ENCODE results near the gene TICAM1.
A peak's percentile ranks its signal among the peaks of the same experiment; 100 is the strongest.
"Not testable (repeated sequence)": the region's sequence is repeated elsewhere in the genome, so short reads cannot be mapped to it uniquely, and the experiment has no call there.

TICAM1 gene

DNA sequence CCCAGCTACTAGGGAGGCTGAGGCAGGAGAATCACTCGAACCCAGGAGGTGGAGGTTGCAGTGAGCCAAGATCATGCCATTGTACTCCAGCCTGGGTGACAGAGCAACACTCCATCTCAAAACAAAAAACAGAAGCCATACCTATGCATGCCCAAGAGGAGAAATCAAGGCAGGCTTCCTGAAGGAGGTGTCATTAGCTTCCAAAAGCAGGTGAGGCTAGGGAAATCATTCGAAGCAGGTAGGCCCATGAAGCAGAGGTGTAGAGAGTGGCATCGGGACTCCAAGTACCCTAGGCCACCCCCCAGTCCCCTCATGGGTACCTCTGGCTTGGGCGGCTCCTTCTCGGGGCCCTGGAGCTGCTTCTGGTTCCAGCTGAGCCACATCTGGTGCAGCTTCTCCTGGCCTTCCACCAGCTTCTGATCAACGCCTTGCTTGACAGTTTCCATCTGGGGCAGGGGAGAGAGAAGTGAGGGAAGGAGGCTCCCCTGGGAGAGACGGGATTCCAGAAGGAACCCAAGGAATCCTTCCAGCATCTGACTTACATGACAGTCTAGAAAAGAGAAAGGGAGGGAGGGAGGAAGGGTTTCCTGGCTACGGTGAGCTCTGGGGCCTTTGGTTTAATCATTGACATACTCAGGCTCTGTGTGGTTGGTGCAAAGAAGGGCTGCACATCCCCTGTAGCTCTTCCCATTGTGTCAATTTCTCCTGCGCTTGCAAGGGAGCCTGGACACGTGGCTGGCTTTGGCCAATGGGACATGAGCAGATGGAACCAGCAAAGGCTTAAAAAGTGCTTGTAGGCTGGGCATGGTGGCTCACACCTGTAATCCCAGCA lies 13.1 kb upstream of the TICAM1 start:
- DNase-seq (ENCODE audit: low read depth, low spot score): no peak

DNA sequence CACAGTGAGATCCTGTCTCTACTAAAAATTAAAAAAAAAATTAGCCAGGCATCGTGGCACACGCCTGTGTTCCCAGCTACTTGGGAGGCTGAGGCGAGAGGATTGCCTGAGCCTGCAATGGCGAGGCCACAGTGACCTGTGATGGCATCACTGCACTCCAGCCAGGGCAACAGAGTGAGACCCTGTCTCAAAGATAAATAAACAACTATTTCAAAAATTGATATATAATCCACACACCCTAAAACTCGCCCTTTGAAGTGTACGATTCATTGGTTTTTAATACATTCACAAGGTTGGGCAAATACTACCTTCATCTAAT lies 12.1 kb upstream of the TICAM1 start:
- DNase-seq (ENCODE audit: low read depth, low spot score): no peak

DNA sequence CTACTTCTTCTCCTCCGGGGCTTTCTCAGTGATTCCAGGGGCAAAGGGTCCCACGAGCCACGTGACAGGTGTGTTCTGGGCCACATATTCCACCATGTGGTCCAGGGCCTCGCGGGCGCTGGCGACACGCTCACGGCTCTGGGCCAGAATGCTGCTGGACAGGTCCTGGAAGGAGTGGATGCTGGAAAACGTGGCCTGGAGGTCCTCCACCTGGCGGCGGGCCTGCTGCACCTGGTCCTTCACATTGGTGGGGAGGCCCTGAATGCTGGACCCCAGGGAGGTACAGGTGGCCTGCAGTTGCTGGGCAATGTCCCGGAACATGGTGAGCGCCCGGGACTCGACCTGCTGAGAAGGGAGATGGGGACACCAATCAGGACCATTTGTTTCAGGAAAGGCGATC lies 7.7 kb upstream of the TICAM1 start:
- DNase-seq (ENCODE audit: low read depth, low spot score): no peak

DNA sequence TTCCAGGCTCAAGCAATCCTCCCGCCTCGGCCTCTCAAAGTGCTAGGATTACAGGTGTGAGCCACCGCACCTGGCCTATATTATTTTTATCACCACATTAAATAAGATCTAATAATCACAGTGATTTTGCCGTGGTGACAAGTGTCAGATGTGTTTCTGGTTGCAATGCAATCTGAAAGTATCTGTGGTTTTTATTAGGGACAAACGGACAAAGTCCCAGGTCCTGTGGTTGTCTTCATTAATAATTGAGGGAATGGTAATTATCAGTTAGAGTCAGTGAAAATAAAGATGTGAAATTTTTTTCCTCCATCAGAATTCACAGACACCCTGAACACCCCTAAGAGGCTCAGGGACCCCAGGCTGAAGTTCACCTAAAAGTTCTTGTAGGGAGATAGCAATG lies 1.3 kb upstream of the TICAM1 start:
- DNase-seq (ENCODE audit: low read depth, low spot score): no peak

DNA sequence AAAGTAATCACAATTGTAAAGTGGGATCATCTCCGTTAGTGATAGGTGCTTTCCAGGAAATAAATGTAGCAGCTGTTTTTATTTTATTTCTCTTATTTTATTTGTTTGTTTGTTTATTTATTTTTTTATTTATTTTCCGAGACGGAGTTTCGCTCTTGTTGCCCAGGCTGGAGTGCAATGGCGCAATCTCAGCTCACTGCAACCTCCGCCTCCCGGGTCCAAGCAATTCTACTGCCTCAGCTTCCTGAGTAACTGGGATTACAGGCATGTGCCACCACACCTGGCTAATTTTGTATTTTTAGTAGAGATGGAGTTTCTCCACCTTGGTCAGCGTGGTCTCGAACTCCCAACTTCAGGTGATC lies 448 bp upstream of the TICAM1 start:
- not testable (repeated sequence) for DNase-seq (ENCODE audit: low read depth, low spot score)

DNA sequence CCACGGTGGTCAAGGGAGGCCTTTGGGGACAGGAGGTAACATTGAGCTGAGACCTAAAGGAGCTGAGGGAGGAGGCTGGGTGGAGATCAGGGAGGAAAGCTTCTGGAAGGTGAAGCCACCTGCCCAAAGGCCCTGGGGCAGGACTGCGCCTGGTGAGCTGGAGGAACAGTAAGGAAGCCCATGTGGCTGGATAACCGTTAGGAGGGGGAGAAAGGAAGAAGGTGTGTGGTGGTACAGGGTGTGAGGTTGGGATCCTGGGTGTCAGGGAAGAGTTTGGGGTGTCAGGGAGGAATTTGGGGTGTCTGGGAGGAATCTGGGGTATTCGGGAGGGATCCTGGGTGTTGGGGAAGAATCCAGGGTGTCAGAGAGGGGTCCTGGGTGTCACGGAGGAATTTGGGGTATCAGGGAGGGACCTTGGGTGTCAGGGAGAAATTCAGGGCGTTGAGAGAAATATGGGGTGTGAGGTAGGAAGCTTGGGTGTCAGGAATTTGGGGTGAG lies 695 bp downstream of the TICAM1 start:
- DNase-seq (ENCODE audit: low read depth, low spot score): no peak

DNA sequence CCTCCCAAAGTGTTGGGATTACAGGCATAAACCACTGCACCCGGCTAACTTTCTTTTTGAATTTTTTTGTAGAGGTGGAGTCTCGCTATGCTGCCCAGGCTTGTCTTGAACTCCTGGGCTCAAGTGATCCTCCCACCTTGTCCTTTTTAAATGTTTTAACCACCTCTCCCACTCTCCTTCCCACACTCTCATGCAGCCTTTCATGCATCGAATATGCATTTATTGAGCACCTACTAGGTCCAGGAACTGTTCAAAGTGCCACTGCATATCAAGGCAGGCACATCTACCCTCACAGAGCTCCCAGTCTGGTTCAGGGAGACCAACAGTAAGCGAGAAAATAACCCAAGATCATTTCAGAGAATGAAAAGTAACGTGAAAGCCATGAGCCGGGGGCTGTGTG lies 1.2 kb downstream of the TICAM1 start:
- no peak for DNase-seq (ENCODE audit: low read depth, low spot score)

DNA sequence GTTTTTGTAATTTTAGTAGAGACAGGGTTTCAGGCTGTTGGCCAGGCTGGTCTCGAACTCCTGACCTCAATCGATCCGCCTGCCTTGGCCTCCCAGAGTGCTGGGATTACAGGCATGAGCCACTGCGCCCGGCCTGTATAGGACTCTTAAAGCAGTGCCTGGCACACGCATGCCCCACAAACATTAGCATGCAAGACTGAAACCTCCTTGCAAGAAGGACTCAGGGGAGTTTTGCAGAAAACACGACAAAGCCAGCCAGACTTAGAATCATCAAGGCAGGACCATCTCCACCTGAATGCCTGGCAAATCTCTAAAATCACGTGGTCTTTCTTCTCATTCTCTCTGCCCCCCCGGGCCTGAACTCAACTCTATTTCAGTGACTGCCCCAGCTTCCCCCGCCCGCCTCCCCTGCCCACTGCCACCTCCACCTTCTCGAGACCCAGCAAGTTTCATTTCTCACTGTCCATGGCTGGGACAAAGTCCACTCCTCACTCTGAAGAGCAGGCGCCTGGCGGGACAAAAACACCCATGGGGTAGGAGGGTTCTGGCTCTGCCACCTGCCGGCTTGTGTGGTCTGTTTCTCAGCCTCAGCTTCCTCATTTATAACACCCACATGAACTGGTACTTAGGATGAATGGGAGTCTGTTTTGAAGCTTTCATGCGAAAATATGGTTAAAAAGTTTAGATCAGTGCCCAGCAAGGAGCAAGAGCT lies 2.4 kb downstream of the TICAM1 start:
- no peak for DNase-seq (ENCODE audit: low read depth, low spot score)

DNA sequence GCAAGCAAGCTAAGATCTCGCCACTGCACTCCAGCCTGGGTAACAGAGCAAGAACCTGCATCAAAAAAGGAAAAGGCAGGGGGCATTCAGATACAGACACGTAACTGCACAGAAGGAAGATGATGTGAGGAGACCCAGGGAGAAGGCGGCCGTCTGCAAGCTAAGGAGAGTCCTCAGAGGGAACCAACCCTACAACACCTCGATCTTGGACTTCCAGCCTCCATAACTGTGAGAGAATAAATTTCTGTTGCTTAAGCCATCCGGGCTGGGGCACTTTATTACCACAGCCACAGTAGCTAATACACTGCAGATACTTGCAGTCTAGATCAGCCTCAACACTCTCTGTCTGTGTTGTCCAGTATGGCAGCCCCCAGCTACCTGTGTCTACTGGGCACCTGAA lies 7.9 kb downstream of the TICAM1 start:
- DNase-seq (ENCODE audit: low read depth, low spot score): no peak

DNA sequence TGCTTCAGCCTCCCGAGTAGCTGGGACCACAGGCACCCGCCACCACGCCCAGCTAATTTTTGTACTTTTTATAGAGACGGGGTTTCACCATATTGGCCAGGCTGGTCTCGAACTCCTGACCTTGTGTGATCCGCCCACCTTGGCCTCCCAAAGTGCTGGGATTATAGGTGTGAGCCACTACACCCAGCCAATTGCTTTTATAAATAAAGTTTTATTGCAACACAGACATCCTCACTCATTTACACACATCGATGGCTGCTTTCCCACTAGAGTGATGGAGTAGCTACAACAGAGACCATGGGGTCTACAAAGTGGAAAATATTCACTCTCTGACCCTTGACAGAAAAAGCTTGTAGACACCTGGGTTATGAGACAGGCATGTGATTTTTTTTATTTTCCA lies 9.2 kb downstream of the TICAM1 start:
- not testable (repeated sequence) for DNase-seq (ENCODE audit: low read depth, low spot score)

DNA sequence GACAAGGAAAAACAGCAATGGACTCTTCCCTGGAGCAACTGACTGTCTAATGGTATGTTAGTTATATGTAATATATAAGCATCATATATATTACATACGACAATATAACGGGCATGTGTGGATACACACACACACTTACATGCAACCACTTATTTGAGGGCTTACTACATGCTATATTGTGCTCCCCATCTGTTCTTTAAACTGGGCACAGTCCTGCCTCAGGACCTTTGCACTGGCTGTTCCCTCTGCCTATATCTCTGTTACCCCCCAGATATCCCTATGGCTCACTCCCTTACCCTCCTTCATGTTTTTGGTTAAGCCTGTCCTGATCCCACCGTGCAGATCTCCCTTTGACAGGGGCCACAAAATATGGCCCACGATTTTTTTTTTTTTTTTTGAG lies 10.2 kb downstream of the TICAM1 start:
- no peak for DNase-seq (ENCODE audit: low read depth, low spot score)

DNA sequence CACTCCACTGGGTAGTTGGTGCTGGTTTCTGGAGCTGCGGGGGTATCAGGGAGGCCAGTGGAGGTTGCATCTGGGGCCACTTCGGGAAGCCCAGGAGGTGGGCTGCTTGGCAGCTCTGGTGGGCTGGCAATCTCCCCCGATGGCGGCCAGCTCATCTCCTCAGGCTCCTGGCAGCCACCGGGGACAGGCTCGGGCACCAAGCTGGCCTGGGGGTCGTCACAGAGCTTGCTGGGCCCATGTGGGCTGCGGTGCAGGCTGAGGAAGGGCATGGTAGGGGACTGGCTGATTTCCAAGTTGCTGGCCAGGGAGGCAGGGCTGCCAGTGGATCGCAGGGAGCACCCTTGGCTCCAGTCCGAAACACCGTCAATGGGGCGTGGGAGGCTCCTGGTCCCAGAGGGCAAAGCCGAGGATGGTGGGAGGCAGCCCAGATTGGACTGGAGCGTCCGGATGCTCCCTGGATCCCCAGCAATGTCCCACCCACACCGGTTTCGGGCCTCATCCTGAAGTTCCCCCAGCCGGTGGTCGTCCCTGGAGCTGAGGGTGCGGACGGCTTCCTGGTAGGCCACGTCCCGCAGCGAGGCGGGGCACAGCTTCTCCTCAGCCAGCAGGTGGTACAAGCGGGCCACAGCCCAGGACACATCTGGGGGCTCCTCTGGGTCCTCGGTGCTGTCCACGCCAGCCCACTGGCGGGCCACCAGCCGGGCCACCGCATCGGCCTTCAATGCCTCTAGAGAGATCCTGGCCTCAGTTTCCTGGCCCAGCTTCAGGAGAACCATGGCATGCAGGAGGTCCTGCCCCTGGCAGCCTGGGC lies 13.8 kb downstream of the TICAM1 start:
- no peak for DNase-seq (ENCODE audit: low read depth, low spot score)

DNA sequence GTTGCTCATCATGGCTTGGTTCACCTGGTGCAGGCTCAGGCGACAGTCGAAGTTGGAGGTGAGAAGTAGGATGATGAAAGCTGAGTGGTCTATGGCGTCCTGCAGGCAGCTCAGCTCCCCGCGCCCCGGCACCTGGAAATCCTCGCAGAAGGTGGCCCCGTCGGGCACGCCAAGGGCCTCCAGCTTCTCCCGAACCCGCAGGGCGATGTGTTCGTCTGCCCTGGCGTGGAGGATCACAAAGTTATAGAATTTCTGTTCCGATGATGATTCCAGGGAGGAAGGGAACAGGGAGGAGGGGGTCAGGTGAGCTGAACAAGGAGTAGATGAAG lies 14.6 kb downstream of the TICAM1 start:
- DNase-seq (ENCODE audit: low read depth, low spot score): no peak

DNA sequence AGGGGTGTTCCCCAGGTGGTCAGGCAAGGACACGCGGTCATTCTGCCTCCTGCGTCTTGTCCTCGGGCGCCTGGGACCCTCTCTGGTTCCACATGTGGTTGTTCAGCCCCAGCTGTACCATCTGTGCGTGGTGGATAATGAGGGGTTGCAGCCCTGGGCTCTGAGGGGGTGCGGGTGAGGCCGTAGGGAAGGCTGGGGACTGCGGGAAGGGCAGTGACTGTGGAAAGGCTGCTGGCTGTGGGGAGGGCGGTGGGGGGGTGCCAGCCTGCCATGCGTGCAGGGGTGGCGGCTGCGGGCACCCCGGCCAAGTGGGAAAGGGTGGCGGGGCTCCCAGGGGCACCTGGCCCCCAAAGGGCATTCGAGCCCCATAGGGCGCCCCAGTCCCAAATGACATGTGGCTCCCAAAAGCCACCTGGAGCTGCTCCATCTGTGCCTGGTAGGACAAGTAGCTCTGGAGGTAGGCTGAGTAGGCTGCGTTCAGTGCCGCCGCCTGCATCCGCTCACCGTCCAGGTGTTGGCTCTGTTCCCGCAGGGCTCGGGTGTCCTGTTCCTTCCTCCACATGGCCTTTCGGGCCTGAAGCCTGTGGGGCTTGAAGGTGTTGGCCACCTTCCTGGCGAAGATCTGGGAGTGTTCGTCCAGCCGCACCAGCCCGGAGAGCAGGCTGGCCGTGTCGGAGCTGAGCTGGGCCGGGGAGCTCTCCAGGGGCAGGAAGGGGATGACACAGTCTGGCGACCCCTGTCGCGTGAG lies 15.1 kb downstream of the TICAM1 start:
- DNase-seq (ENCODE audit: low read depth, low spot score): no peak

DNA sequence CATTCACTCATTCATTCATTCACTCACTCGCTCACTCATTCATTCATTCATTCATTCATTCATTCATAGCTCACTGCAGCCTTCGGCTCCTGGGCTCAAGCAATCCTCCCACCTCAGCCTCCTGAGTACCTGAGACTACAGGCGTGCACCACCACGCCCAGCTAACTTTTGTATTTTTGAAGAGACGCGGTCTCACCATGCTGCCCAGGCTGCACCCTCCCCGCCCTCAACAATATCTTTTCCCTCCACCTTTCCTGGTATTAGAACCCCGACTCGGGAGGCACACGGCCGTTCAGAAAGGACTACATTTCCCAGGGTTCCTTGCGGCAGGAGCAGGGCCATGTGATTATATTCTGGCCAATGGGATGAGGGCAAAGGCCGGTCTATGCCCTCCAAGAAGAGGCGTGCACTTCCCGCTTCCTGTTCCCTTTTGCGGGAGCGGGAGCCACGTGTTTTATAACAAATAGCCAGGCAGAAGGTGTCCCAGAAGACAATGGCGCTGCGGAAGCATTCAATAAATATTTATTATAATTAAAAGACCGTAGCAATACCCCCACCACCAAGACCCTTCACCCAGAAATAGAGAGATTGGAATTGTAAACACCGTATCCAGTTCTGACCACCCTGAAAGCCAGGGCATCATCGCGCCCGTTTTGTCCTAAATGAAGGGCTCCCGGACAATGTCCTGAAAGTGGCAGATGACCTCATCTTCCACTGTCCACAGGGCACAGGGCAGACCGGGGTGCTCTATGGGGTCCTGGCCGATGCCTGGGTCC lies 15.9 kb downstream of the TICAM1 start:
- DNase-seq (ENCODE audit: low read depth, low spot score): peak; percentile 57

DNA sequence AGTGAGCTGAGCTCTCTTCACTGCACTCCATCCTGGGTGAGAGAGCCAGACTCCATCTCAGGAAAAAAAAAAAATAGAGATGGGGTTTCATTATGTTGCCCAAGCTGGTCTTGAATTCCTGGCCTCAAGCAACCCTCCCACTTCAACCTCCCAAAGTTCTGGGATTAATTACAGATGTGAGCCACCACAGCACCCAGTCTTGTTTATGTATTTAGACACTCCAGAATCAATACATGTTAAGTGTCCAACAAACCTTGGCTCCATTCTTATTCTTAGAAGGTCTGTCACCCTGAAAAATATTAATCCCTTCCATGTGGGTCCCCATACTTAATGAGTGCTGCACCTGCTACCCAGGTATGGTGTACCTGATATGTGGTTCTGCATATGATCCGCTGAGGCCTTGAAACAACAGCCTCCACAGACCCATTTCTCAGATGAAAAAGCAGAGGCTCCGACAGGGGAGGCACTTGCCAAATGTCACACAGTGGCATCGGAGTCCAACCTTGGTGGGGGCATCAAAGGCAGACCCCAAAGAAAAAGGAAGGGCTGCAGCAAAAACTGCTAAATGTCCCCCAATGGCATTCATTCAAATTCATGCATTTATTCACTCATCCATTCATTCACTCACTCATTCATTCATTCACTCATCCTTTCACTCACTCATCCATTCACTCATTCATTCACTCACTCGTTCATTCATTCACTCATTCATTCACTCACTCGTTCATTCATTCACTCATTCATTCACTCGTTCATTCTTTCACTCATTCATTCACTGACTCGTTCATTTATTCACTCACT lies 16.7 kb downstream of the TICAM1 start:
- no peak for DNase-seq (ENCODE audit: low read depth, low spot score)

DNA sequence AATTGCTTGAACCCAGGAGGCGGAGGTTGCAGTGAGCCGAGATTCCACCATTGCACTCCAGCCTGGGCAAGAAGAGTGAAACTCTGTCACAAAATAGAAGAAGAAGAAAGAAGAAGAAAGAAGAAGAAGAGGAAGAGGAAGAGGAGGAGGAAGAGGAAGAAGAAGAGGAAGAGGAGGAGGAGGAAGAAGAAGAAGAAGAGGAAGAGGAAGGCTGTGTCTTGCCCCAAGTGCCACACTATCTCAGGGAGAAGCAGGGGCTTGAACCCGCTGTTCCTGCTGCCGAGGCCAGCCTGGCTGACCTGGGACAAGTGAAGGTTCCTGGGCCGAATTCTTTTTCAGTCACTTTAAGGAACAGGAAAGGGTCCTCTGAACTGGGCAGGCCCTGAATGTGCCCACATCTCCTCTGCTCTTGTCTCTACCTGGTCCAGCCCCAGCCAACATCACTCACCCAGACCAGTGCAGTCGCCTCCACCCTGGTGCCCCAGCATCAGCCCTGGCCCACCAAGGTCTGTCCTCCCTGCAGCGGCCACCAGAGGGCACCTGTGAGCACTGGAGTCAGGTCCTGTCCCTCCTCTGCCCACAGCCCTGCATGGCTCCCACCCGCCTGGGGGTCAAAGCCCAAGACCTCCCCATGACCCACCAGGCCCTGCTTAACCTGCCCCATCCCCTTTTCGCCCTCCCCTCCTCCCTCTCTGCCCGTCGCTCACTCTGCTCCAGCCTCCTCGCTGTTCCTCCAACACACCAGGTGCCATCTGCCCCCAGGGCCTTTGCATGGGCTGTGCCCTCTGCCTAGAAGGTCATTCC lies 20.0 kb downstream of the TICAM1 start:
- DNase-seq (ENCODE audit: low read depth, low spot score): peak; percentile 82

DNA sequence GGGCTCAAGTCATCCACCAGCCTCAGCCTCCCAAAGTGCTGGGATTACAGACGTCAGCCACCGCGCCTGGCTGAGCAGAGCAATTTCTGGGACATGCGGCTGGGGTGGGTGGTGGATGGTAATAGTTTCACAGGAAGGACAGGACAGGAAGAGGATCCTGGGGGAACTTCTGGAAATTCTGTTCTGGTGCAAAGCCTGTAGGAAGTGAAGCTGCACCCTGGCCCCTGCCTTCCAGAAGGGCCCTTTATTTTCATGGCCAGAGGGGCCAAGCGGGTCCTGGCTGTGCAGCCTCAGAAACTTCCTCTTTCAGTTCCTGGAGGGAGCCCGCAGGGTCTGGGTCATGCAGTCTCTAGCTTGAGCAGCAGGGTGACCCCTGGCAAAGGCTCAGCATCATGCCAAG lies 24.3 kb downstream of the TICAM1 start:
- no peak for DNase-seq (ENCODE audit: low read depth, low spot score)

DNA sequence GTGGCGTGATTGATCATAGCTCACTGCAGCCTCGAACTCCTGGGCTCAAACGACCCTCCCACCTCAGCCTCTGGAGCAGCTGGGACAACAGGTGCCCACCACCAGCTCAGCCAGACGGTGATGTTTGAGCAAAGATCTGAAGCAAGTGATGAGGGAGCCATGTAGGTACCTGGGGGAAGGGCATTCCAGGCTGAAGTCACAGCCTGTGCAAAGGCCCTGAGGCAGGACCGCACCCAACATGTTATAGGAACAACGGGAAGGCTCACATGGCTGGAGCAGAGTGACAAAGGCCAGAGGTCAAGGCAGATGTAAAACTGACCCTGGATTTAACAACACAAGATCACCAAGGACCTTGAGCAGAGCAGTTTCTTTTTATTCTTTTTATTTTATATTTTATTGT lies 25.1 kb downstream of the TICAM1 start:
- DNase-seq (ENCODE audit: low read depth, low spot score): no peak
